Chondrocyte (in vitro differentiated cells): Measurements from ENCODE around the gene PTHLH. TPM values are rescaled to one million over a fixed set of nuclear protein-coding genes. Genes with fewer than 3 reads are reported as not detected.

Experiments used
- DNase-seq: peaks from one replicate; pipeline ENCODE4 v3.0.0; 2021; ENCODE audit warnings: mixed read lengths, low spot score
- H3K27ac Mint-ChIP-seq: one replicate; pipeline ENCODE4 v1.8.0; 2021; ENCODE audit warnings: mild to moderate bottlenecking, moderate library complexity, mixed read lengths; ENCODE audit not compliant: unreplicated experiment
- H3K27me3 Mint-ChIP-seq: 2 replicates; pipeline ENCODE4 v1.8.0; 2021; ENCODE audit warnings: low read depth, mixed read lengths
- H3K36me3 Mint-ChIP-seq: 2 replicates; pipeline ENCODE4 v1.8.0; 2021; ENCODE audit warnings: low read depth, mixed read lengths
- H3K4me1 Mint-ChIP-seq: 2 replicates; pipeline ENCODE4 v1.8.0; 2021; ENCODE audit warnings: low read depth, mild to moderate bottlenecking, mixed read lengths
- H3K4me3 Mint-ChIP-seq: one replicate; pipeline ENCODE4 v1.8.0; 2021; ENCODE audit warnings: mild to moderate bottlenecking, moderate library complexity, mixed read lengths; ENCODE audit not compliant: unreplicated experiment
- H3K9me3 Mint-ChIP-seq: 2 replicates; pipeline ENCODE4 v1.8.0; 2021; ENCODE audit warnings: low read depth, mixed read lengths
- CTCF ChIP-seq: fragments of 200-600 bp; sonication (generic); IDR thresholded peaks from 2 replicates; pipeline ENCODE4 v1.5.0; 2021; ENCODE audit warnings: antibody characterized with exemption, mild to moderate bottlenecking, moderate library complexity
- total RNA-seq: library from RNA; stranded (reverse); gene quantifications from 3 replicates; pipeline ENCODE4 v1.2.1, GENCODE V29; 2021

Gene PTHLH
- total RNA-seq, 1 donor from 2014 or later, result 1.1 TPM

DNA sequence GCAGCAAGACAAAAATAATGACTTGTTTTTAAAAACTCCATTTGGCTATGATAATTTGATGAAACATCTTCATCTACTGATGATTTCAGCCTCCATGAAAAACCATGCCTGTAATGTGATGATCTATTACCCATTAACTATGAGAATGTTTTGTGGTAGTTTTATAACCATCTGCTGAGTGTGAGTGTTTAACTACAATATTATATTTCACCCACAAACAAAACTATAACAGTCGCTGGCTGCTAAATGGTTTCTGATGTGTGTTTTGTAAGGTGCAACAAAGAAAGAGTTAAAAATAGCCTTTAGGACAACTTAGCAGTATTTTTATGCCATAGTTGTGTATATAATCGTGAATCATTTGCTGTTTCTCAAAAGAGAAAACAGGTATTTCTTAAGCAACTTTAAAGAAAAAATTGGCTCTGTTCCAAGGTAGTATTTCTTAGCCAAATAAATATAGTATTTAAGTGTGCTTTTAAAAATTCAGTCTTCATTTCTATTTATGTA, 4.9 kb downstream of the PTHLH start:
- no peak overlapping the region for H3K27ac Mint-ChIP-seq
- H3K36me3 Mint-ChIP-seq, result no peaks in the 10 kb centered on the region
- H3K4me3 Mint-ChIP-seq, result no peak overlapping the region
- H3K9me3 Mint-ChIP-seq, result no peaks in the 10 kb centered on the region
- H3K27me3 Mint-ChIP-seq, result peaks cover 3% of the 10 kb centered on the region
- H3K4me1 Mint-ChIP-seq, result peaks cover 56% of the 10 kb centered on the region
- TF ChIP-seq CTCF, result no peak
- no peak for DNase-seq

- Mint-ChIP-seq H3K4me1 (peaks cover 56% of the 10 kb centered on the region), H3K36me3 (no peaks in the 10 kb centered on the region), H3K9me3 (no peaks in the 10 kb centered on the region), H3K4me3 (no peak overlapping the region), H3K27ac (peak overlapping the region; percentile 24), H3K27me3 (peaks cover 3% of the 10 kb centered on the region)
- DNase-seq, result no peak
- no peak for TF ChIP-seq CTCF
Observed at GRCh38 chr12:27966870-27967269, 5.7 kb downstream of the PTHLH start.

GRCh38 chr12:27965966-27966365, 6.6 kb downstream of the PTHLH start:
- H3K27ac Mint-ChIP-seq, result peak overlapping the region; percentile 70
- H3K9me3 Mint-ChIP-seq, result no peaks in the 10 kb centered on the region
- H3K4me1 Mint-ChIP-seq, result peaks cover 52% of the 10 kb centered on the region
- no peaks in the 10 kb centered on the region for H3K27me3 Mint-ChIP-seq
- no peak overlapping the region for H3K4me3 Mint-ChIP-seq
- no peak for TF ChIP-seq CTCF
- no peaks in the 10 kb centered on the region for H3K36me3 Mint-ChIP-seq
- no peak for DNase-seq

GRCh38 chr12:27965411-27965810, 7.1 kb downstream of the PTHLH start:
- no peaks in the 10 kb centered on the region for H3K36me3 Mint-ChIP-seq
- peaks cover 49% of the 10 kb centered on the region for H3K4me1 Mint-ChIP-seq
- no peak overlapping the region for H3K4me3 Mint-ChIP-seq
- no peak for DNase-seq
- peak overlapping the region; percentile 14 for H3K27ac Mint-ChIP-seq
- no peak for TF ChIP-seq CTCF
- H3K9me3 Mint-ChIP-seq, result no peaks in the 10 kb centered on the region
- no peaks in the 10 kb centered on the region for H3K27me3 Mint-ChIP-seq

DNA sequence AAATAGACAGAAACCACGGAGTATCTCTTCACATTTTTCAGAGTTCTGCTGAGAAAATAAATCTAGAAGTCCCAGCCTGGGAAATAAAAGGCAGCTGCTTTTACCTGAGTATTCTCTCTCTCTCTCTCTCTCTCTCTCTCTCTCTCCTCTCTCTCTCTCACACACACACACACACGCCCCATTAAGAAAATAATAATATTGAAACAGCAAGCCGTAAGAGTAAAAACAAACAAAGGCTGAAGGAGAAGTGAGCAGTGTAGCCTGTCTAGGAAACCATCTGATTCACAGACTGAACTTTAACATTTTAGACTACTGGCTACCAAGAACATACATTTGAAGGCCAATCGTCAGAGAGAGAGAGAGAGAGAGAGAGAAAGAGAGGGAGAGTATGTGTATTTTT, 8.4 kb downstream of the PTHLH start:
- H3K4me3 Mint-ChIP-seq, result no peak overlapping the region
- H3K27ac Mint-ChIP-seq, result peak overlapping the region; percentile 55
- no peaks in the 10 kb centered on the region for H3K36me3 Mint-ChIP-seq
- TF ChIP-seq CTCF, result no peak
- DNase-seq, result no peak
- no peaks in the 10 kb centered on the region for H3K9me3 Mint-ChIP-seq
- no peaks in the 10 kb centered on the region for H3K27me3 Mint-ChIP-seq
- peaks cover 41% of the 10 kb centered on the region for H3K4me1 Mint-ChIP-seq
